SU-DHL-6 (cell line): ENCODE data around the gene GPSM1.

Experiments used
- CTCF ChIP-seq: fragments of 200-600 bp; sonication (generic); IDR thresholded peaks from one replicate; pipeline ENCODE4 v1.5.1; 2017; ENCODE audit warnings: antibody characterized with exemption, mild to moderate bottlenecking, low read length, moderate library complexity; ENCODE audit not compliant: insufficient read depth, poor library complexity, severe bottlenecking
- EZH2phosphoT487 ChIP-seq: fragments of 200-600 bp; sonication (generic), shearing (Covaris generic); conservative IDR thresholded peaks from 2 replicates; pipeline ENCODE4 v1.6.1; 2018; ENCODE audit warnings: mild to moderate bottlenecking, antibody characterized with exemption, low read length, moderate library complexity, mixed read lengths

DNA sequence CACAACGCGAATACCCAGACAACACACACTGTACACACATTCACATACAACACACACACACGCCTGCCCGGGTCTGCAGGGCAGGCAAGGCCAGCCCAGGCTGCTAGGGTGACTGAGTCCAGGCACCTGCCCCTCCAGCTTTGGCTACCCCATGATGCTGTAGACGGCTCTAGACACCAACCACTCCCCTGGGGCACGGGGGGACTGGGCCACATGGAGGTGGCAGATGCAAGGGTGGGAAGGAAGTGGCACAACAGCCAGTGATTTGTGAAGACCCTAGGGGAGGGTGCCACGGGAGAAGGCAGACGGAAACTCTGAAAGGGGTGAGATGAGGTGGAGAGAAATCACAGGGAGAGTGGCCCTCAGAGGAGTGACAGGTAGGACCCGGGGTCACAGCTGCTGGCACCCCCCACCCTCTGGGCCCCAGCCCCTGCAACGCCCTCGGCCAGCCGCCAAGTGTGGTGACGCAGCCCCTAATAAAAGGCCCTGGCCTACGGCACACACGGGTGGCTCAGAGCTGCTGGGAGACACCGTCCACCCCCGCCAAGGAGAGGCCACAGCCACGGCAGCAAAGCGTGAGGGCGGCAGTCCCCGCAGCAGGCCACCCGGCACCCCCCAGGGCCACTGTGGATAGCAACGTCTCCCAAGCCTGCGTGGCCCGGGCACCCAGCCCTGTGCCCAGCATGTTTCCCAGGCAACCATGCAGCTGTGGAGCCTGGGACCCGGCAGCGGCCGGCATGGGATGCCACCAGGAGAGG lies 16.9 kb upstream of the GPSM1 start:
- TF ChIP-seq CTCF (no peak), EZH2phosphoT487 (no peak)
